HG03095 (cell line): ENCODE results near the gene LRRC23.
"Not testable (repeated sequence)": the region's sequence is repeated elsewhere in the genome, so short reads cannot be mapped to it uniquely, and the experiment has no call there.

ENCODE experiments used
- ATAC-seq: cut with Tn5 transposase; IDR thresholded peaks from one replicate; pipeline ENCODE4 v1.9.1; 2021; ENCODE audit warnings: moderate library complexity; ENCODE audit not compliant: unreplicated experiment

LRRC23 gene

DNA sequence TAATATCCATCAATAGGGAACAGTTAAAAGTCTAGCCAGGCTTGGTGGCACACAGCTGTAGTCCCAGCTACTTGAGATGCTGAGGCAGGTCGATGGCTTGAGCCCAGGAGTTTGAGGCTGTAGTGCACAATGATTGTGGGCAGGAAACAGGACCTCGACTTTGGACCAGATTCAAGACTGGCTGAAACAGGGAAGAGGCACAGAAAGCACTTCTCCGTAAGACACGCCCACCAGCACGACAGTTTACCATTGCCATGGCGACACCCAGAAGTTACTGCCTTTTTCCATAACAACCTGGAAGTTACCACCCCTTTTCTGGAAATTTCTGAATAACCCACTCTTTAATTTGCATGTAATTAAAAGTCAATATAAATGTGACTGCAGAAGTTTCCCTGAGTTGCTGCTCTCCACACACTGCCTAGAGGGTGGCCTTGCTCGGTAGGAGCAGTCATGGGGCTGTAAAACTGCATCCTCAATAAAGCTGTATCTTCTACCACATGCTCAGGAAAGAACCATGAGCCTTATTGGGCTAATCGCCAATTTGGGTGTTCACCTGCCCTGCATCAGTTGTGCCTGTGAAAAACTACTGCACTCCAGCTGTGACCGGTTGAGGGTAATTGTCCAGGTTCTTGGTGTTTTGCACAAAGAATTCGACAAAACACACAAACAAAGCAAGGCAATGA lies 4.6 kb upstream of the LRRC23 start:
- no peak for ATAC-seq

DNA sequence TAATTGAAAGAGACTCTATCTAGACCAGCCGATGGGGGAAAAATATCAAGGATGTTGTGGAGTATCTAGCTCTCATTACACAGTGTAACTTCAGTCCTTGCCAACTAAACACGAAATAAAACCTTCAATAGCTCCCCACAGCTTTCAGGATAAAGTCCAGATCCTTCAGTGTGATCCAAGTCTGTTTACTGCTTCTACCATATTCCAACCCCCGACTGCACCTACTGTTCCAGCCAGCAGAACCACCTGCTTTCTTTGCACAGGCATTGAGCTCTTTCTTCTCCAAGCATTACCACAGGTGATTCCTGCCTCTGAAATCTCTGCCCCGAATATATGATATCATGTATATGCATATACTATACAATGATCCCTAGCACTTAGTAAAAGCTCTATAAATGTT lies 2.2 kb upstream of the LRRC23 start:
- no peak for ATAC-seq

DNA sequence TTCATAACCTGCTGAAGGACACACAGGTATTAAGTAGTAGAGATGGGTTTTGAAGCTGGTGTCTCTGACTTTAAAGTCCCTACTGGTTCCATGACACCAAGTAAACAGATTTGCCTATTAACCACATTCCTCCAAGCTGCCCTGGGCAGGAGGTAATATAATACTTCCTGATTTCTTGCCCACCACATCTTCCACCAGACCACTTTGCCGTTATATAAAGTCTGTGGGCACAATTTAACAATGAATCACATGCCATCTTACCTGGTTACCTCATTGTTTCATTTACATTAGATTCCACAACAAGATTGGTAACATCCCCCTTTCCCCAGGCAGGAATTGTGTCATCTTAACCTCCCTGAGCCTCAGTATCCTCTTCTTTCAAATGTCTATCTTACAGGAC lies 900 bp upstream of the LRRC23 start:
- no peak for ATAC-seq

DNA sequence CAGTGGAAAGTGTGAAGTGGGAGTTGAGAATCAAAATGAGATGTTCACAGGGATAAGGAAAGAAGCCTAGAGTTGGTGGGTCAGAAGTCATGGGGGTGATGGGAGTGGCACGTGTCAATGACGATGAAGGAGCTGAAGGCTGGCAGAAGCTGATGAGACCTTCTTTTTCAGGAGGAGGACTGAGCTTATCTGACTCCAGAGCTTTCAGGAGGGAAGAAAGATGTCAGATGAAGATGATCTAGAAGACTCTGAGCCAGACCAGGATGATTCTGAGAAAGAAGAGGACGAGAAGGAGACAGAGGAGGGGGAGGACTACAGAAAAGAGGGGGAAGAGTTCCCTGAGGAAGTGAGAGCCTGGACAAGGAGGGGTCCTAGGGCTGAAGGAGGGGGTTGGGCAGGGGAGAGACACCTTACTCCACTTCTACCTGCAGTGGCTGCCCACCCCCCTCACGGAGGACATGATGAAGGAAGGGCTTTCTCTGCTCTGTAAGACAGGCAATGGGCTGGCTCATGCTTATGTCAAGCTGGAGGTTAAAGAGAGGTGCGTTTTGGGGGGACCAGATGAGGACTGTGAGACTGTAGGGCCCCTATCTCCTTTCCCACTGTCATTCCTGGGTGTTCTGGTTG lies 905 bp downstream of the LRRC23 start:
- no peak for ATAC-seq

DNA sequence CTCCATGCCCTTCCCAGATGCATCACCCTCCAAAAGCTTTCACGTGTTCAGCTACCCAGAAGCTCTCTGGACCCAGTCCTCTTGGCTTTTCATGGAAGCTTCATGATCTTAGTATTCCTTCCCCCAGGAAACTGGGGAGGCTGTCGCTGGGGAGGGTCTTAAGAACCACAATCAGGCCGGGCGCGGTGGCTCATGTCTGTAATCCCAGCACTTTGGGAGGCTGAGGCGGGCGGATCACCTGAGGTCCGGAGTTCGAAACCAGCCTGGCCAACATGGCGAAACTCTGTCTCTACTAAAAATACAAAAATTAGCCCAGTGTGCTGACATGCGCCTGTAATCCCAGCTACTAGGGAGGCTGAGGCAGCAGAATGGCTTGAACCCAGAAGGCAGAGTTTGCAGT lies 3.5 kb downstream of the LRRC23 start:
- ATAC-seq, result not testable (repeated sequence)

DNA sequence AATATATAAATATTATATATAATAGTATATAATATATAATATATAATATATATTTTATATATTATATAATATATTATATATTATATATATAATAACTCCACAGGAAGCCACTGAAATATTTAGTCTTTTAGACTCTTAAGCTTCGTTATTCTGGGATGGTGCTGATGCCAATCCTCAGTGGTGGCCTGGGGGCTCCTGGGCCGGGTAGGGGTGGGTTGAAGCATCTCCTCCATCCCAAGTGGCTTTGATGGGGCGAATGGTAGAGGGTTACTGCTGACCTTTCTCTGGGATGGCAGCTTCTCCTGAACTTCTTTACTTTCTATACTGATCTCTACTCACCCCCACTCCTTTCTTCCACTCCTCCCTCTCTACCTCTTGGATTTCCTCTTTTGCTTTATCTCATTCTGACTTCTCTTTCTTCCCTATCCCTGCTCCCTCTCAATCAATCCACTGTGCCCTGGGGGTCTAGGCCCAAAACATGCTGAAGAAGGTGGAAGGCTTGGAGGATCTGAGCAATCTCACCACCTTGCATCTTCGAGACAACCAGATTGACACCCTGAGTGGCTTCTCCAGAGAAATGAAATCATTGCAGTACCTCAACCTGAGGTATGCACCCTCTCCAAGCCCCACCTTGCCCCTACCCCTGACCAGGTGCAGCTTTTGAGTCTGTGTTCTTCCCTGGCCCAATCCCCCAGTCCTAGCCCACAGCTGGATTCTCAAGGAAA lies 5.0 kb downstream of the LRRC23 start:
- no peak for ATAC-seq

DNA sequence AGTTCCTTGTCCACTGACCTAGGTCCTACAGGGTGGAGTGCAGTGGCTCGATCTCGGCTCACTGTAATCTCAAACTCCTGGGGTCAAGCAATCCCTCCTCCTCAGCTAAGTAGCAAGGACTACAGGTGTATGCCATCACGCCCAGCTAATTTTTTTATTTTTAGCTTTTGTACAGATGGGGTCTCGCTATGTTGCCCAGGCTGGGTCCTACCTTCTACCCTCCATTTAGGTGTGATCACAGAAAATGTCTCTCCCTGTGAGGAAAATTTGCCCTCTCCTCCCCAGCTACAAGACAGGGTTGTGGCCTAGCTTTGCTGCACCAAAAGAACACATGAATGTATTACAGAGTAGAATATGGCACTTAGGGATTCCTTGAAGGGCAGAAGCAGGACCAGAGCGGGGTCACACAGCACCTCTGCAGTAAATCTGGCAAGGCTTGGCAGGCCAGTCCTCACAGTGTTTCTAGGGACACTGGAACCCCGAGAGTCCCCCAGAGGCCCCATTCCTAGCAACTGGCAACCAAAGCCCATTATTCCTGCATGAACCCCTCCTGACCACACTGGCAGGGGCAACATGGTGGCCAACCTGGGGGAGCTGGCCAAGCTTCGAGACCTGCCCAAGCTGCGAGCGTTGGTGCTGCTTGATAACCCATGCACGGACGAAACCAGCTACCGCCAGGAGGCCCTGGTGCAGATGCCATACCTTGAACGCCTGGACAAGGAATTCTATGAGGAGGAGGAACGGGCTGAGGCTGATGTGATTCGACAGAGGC lies 7.7 kb downstream of the LRRC23 start:
- no peak for ATAC-seq

DNA sequence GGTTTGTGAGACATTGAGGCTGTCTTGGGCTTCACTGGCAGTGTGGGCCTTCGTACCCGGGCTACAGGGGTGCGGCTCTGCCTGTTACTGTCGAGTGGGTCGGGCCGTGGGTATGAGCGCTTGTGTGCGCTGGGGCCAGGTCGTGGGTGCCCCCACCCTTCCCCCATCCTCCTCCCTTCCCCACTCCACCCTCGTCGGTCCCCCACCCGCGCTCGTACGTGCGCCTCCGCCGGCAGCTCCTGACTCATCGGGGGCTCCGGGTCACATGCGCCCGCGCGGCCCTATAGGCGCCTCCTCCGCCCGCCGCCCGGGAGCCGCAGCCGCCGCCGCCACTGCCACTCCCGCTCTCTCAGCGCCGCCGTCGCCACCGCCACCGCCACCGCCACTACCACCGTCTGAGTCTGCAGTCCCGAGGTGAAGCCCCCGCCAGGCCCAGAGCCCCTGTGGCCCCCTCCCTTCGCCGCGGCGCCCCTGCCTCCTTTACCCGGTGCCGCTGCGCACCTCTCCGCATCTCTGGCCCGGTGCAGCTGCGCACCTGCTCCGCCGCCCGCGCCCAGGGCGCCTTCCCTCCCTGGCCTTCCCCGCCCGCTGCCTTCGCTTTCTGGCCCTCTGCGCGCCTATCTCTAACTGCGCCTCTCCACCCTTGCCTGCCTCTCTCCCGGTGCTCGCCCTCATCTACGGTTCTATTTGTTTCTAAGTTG lies 9.8 kb downstream of the LRRC23 start, which contains the start of gene ENO2:
Gene ENO2, plus strand, starts transcription at position 335 of the 701 bp plus-strand sequence. CDS start 1,253 bp downstream, outside the sequence.
- ATAC-seq, result peak; percentile 78

DNA sequence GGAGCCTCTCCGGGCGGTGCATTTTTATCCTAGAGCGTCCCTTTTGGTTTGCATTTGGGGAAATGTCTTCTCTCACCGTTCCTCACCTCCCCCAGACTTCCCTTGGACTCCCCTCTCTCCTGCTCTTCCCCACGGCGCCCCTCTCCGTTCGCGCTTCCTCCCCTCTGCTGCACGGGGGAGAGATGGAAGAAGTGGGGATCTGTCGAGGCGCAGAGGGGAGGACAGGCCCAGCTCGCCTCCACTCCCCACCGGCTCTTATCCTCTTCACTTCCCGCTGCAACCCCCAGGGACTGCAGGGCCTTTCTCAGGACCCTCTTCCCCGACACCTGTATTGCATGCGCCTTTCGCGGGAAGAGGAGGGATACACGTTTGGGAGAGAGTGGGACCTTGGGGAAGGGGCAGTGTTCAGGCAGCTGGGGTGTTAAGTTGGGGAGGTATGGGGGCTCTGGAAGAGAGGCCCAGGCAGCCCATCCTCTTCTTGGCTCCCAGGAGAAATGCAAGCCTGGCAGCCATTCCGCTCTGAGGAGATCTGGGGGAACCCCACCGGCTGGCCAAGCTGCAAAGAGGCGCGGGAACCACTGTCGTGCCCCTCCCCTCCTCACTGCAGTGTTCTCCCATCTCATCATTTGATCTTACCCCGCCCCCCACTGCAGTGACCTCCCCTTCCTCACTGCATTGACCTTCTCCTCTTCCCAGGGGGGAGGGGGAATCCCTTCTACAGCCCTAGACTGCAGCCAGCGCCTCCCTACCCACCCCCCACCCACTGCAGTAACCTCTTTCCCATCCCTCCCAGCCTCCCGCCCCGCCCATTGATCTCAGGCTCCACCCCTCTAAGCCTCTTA lies 10.5 kb downstream of the LRRC23 start:
- ATAC-seq, result no peak

DNA sequence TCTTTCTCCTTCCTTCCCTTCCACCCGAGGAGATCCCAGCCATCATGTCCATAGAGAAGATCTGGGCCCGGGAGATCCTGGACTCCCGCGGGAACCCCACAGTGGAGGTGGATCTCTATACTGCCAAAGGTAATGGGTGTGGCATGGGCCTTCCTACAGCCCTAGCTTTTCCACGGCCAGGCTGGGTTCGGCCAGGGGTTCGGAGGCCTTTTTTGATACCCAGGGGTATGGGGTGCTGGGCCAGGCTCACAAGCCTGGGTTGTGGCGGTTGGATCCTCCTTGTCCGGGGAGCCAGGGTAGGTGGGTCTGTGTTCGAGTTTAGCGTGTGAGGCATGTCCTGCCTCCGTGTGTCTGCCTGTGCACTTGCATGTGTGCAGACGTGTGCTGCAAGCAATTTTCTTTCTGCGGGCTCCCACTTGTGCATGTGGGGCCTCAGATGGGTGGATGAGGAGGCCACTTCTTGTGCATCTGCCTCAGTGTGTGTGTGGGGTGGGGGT lies 11.2 kb downstream of the LRRC23 start:
- ATAC-seq, result no peak

DNA sequence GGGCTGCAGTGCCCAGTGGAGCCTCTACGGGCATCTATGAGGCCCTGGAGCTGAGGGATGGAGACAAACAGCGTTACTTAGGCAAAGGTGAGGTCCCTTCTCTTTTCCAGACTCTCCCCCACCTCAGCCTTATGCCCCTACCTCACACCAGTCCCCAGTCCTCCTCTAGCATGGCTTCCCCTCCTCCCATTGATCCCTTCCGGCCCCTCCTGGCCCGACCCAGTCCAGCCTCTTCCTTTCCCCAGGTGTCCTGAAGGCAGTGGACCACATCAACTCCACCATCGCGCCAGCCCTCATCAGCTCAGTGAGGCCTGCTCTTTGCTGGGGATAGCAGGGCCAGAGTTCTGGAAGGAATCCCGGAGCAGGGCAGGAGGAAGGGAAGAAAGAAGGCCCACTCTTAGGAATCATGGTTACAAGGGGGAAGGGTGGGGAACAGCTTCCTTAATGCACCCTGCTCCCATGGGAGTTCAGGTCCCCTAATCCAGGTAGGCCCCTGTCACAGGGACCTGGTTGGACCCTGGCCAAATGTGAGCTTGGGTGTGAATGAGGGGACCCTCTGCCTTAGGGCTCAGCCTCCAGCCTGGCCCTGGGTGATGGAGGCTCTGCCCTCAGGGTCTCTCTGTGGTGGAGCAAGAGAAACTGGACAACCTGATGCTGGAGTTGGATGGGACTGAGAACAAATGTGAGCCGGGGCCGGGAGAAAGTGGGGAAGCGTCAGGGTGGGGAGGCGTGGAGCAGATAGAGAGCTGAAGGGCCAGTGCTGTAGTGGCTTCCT lies 12.0 kb downstream of the LRRC23 start:
- no peak for ATAC-seq

DNA sequence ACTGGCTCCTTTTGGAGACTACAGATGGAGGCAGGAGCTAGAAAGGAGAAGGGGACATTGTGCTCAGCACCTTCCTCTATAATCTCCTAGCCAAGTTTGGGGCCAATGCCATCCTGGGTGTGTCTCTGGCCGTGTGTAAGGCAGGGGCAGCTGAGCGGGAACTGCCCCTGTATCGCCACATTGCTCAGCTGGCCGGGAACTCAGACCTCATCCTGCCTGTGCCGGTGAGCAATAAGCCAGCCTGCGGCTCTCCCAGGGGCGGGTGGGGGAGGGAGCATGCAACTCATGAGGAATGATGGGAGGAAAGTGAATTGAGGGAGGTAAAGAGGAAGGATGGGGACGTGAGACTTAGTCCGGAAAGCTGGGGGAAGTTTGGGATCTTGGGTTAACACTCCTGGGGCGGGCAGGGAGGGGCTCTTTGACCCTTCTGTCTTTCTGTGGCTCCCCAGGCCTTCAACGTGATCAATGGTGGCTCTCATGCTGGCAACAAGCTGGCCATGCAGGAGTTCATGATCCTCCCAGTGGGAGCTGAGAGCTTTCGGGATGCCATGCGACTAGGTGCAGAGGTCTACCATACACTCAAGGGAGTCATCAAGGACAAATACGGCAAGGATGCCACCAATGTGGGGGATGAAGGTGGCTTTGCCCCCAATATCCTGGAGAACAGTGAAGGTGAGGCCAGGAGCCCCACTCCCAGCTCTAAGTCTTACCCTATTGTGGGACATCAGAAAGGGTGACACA lies 13.0 kb downstream of the LRRC23 start:
- ATAC-seq, result no peak

DNA sequence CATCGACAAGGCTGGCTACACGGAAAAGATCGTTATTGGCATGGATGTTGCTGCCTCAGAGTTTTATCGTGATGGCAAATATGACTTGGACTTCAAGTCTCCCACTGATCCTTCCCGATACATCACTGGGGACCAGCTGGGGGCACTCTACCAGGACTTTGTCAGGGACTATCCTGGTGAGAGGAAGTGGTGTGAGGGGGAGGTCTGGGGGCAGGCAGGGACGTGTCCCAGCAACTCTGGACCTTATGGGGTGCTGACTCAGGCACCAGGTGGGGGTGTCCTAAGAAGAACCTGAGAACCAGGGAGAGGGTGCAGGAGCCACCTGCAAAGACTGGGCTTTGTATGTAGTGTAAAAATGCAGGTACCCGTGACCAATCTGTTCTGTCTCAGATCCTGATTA lies 15.0 kb downstream of the LRRC23 start:
- no peak for ATAC-seq

DNA sequence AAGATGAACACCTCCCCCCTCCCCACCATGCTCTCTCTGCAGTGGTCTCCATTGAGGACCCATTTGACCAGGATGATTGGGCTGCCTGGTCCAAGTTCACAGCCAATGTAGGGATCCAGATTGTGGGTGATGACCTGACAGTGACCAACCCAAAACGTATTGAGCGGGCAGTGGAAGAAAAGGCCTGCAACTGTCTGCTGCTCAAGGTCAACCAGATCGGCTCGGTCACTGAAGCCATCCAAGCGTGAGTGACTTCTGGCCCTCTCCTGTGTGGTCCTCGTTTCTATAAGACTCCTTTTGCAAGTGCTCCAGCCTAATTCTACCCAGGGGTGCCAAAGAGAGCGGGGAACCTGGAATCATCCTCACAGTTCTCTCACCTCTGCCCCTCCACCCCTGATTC lies 16.9 kb downstream of the LRRC23 start:
- no peak for ATAC-seq

DNA sequence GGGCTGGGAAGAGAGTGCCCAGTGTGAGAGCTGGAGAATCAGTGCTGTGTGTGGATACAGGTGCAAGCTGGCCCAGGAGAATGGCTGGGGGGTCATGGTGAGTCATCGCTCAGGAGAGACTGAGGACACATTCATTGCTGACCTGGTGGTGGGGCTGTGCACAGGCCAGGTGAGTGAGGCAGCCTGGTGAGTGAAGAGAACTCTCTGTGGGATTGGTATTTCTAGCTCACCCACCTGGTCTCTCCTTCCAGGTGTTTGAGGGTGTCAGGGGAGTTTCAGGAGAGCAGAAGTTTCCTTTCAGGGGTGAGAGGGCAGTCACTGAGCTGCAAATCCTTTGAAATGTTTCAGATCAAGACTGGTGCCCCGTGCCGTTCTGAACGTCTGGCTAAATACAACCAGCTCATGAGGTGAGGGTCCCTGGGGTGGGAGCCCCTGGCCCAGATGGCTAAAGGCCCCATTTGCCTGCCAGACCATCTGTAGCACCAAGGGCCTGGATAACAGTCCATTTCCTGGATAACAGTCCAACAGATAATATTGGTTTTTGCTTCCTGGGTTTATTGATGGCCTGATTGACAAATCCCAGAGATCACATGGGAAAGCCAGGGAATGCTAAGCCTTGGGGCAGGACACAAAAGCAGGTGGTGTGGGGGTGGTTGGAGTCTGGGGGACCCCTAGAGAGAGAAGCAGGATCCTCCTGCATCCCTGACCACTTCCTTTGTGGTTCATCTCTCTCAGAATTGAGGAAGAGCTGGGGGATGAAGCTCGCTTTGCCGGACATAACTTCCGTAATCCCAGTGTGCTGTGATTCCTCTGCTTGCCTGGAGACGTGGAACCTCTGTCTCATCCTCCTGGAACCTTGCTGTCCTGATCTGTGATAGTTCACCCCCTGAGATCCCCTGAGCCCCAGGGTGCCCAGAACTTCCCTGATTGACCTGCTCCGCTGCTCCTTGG lies 17.6 kb downstream of the LRRC23 start:
- no peak for ATAC-seq

DNA sequence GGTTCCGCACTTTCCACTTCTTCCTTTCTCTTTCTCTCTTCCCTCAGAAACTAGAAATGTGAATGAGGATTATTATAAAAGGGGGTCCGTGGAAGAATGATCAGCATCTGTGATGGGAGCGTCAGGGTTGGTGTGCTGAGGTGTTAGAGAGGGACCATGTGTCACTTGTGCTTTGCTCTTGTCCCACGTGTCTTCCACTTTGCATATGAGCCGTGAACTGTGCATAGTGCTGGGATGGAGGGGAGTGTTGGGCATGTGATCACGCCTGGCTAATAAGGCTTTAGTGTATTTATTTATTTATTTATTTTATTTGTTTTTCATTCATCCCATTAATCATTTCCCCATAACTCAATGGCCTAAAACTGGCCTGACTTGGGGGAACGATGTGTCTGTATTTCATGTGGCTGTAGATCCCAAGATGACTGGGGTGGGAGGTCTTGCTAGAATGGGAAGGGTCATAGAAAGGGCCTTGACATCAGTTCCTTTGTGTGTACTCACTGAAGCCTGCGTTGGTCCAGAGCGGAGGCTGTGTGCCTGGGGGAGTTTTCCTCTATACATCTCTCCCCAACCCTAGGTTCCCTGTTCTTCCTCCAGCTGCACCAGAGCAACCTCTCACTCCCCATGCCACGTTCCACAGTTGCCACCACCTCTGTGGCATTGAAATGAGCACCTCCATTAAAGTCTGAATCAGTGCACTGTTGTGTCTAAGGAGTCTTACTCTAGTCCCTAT lies 18.5 kb downstream of the LRRC23 start:
- ATAC-seq, result no peak
